K562 (cell line): ENCODE results near the gene RHOT1. TPM values are rescaled to one million over a fixed set of nuclear protein-coding genes. Genes with fewer than 3 reads are reported as not detected.

Experiments used
- BDP1 ChIP-seq: IDR thresholded peaks from 3 replicates; pipeline ENCODE4 v1.6.1; 2011; ENCODE audit not compliant: insufficient read length, insufficient read depth
- ETV1 ChIP-seq: fragments of 450-650 bp; conservative IDR thresholded peaks from 2 replicates; pipeline ENCODE4 v1.6.1; 2016; ENCODE audit warnings: missing genetic modification characterization, control low read depth, low read depth, missing compliant biosample characterization
- KLF1 ChIP-seq: fragments of 450-650 bp; IDR thresholded peaks from 2 replicates; pipeline ENCODE4 v1.6.1; 2016; ENCODE audit warnings: missing genetic modification characterization, missing compliant biosample characterization
- MAFK ChIP-seq: IDR thresholded peaks from 2 replicates; pipeline ENCODE4 v1.6.1; 2011; ENCODE audit warnings: low read length, improper control_type of control experiment
- RAD51 ChIP-seq: fragments of 450-650 bp; IDR thresholded peaks from 2 replicates; pipeline ENCODE4 v1.7.1; 2016; ENCODE audit warnings: low read depth, mild to moderate bottlenecking, borderline replicate concordance
- TFAM ChIP-seq: fragments of 250-450 bp; sonication (Bioruptor Pico); conservative IDR thresholded peaks from 2 replicates; pipeline ENCODE4 v1.5.0; 2021; ENCODE audit warnings: mild to moderate bottlenecking, moderate library complexity
- ZBTB12 ChIP-seq: fragments of 250-450 bp; sonication (Bioruptor Pico); IDR thresholded peaks from 2 replicates; pipeline ENCODE4 v1.4.0; 2020
- ZFP30 ChIP-seq: fragments of 250-450 bp; sonication (Bioruptor Pico); IDR thresholded peaks from 2 replicates; pipeline ENCODE4 v1.8.0; 2022; ENCODE audit warnings: moderate library complexity, mild to moderate bottlenecking, inconsistent platforms, borderline replicate concordance
- ZNF146 ChIP-seq: IDR thresholded peaks from one replicate; pipeline ENCODE4 v1.6.1; 2018; ENCODE audit warnings: missing compliant biosample characterization; ENCODE audit not compliant: unreplicated experiment
- ZNF274 ChIP-seq: IDR thresholded peaks from 2 replicates; pipeline ENCODE4 v1.6.1; 2011; ENCODE audit warnings: low read depth, mild to moderate bottlenecking, low read length, moderate library complexity, borderline replicate concordance
- ZNF3 ChIP-seq: fragments of 250-450 bp; sonication (Bioruptor Pico); IDR thresholded peaks from 2 replicates; pipeline ENCODE4 v1.5.0; 2021; ENCODE audit warnings: mild to moderate bottlenecking, moderate library complexity
- polyA plus RNA-seq, 8 experiments: library from polyadenylated mRNA; depleted of rRNA in 4 of 8; stranded (reverse) in 5 of 8; unstranded in 3 of 8; fragments of >200 nt; fragmentation: Nextera tagmentation in 2 of 8; fragmentation: Illumina TruSeq in 1 of 8; extraction: Ambion mirVana in 2 of 8; extraction: Trizol in 1 of 8; gene quantifications; 2 replicates each; pipeline versions ENCODE4 v1.2.1 to v1.2.3, GENCODE V29; 2011 to 2014; ENCODE audit warnings: inconsistent platforms in 1 of 8, missing spikeins in 1 of 8
- total RNA-seq, 7 experiments: library from RNA; depleted of rRNA in 6 of 7; stranded (reverse); fragments of >200 nt in 6 of 7; fragmentation: Illumina TruSeq in 2 of 7; extraction: Trizol in 2 of 7; gene quantifications; 2 replicates each; pipeline versions ENCODE4 v1.2.1 to v1.2.3, GENCODE V29; 2011 to 2021; ENCODE audit warnings: low replicate concordance in 1 of 7
- TF ChIP-seq, protein P1 (sequence below): fragments of 250-450 bp; sonication (Bioruptor Pico); IDR thresholded peaks from 2 replicates; pipeline ENCODE4 v1.6.1; 2021; ENCODE audit warnings: mild to moderate bottlenecking
- TF ChIP-seq, protein P2 (sequence below): fragments of 250-450 bp; sonication (Bioruptor Pico); IDR thresholded peaks from 2 replicates; pipeline ENCODE4 v1.8.0; 2022; ENCODE audit warnings: moderate library complexity, mild to moderate bottlenecking, inconsistent platforms
- TF ChIP-seq, protein P3 (sequence below): sonication (generic); formaldehyde crosslinking; IDR thresholded peaks from 2 replicates; pipeline ENCODE4 v1.9.0; 2022; ENCODE audit warnings: mild to moderate bottlenecking, missing genetic modification reagents

RHOT1 gene
- total and polyA plus RNA-seq, 9 of the 15 experiments (the other 6 are each of a cell fraction or from before 2014, with no cell fraction given), result 23.0 to 101 (median 32.2) TPM

DNA sequence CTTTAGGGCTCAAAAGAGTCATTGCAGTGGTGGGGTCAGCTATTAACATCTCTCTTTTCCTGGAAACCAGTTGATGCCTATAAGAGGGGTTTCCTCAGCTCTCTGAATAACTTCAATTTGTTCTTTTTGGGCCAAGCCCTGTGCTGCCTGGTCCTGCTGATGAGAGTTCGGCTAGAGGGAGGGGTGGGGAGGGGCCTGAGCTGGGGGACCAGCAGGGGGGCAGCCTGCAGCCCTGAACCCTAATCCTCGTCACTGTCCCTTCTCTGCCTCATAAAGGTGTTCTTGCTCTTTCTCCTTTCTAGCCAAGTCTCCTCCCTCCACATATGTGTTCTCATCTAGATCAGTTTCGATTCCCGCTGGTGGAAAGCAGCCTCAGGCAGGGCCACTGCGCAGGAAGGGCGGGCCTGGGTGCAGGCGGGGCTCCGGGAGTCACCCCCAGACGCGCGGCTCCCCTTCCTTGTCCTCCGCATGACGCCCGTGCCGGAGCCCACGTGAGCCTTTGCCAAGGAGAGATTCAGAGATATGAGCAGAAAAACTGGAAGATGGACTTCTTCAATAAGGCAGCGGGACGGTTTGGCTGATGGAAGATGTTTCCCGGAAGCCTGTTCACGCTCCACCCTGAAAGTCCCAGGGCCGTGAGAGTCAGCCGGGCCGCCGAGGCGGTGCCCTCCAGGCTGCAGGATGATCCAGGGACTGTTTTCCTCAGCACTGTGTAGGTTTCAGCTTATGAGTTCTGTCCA, 15.0 kb upstream of the RHOT1 start (continued):
- TF ChIP-seq ETV1 (tag), result peak; percentile 59
- no peak for TF ChIP-seq ZNF3
- TF ChIP-seq MAFK, result no peak
- no peak for TF ChIP-seq ZNF274
- no peak for TF ChIP-seq BDP1
- TF ChIP-seq RAD51, result no peak; the same call in 1 of the 2 replicates
- no peak for TF ChIP-seq ZBTB12 (CRISPR knock-in tag)
- TF ChIP-seq, protein P1, sequence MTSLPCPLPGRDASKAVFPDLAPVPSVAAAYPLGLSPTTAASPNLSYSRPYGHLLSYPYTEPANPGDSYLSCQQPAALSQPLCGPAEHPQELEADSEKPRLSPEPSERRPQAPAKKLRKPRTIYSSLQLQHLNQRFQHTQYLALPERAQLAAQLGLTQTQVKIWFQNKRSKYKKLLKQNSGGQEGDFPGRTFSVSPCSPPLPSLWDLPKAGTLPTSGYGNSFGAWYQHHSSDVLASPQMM (CRISPR knock-in tag), result no peak
- peak; percentile 84 for TF ChIP-seq KLF1 (tag)
- no peak for TF ChIP-seq ZFP30
- TF ChIP-seq ZNF146 (CRISPR knock-in tag), result no peak
- no peak for TF ChIP-seq TFAM (CRISPR knock-in tag)
- TF ChIP-seq, protein P2, sequence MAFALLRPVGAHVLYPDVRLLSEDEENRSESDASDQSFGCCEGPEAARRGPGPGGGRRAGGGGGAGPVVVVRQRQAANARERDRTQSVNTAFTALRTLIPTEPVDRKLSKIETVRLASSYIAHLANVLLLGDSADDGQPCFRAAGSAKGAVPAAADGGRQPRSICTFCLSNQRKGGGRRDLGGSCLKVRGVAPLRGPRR, result no peak
- TF ChIP-seq, protein P3, sequence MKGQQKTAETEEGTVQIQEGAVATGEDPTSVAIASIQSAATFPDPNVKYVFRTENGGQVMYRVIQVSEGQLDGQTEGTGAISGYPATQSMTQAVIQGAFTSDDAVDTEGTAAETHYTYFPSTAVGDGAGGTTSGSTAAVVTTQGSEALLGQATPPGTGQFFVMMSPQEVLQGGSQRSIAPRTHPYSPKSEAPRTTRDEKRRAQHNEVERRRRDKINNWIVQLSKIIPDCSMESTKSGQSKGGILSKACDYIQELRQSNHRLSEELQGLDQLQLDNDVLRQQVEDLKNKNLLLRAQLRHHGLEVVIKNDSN (CRISPR knock-in tag), result peak; percentile 82
